BLaER1 (cell line): ENCODE measurements around the gene OMA1.
A peak's percentile ranks its signal among the peaks of the same experiment; 100 is the strongest.

Experiments used
- H3K27ac ChIP-seq: shearing (Covaris generic); formaldehyde crosslinking; 2 replicates; pipeline ENCODE4 v1.8.1; 2022
- H3K27me3 ChIP-seq: shearing (Covaris generic); formaldehyde crosslinking; 2 replicates; pipeline ENCODE4 v1.8.1; 2022
- H3K36me3 ChIP-seq: shearing (Covaris generic); formaldehyde crosslinking; 2 replicates; pipeline ENCODE4 v1.8.1; 2022
- H3K4me1 ChIP-seq: shearing (Covaris generic); formaldehyde crosslinking; 2 replicates; pipeline ENCODE4 v1.8.1; 2022
- H3K4me2 ChIP-seq: shearing (Covaris generic); formaldehyde crosslinking; 2 replicates; pipeline ENCODE4 v1.8.1; 2022
- H3K4me3 ChIP-seq: shearing (Covaris generic); formaldehyde crosslinking; 2 replicates; pipeline ENCODE4 v1.8.1; 2022
- H3K9ac ChIP-seq: shearing (Covaris generic); formaldehyde crosslinking; 2 replicates; pipeline ENCODE4 v1.8.1; 2022
- H3K9me3 ChIP-seq: shearing (Covaris generic); formaldehyde crosslinking; 2 replicates; pipeline ENCODE4 v1.8.1; 2022
- H4K20me1 ChIP-seq: shearing (Covaris generic); formaldehyde crosslinking; 2 replicates; pipeline ENCODE4 v1.8.1; 2022
- Cebpa-rat ChIP-seq: shearing (Covaris generic); IDR thresholded peaks from 2 replicates; pipeline ENCODE4 v1.8.1; 2022

The OMA1 gene

DNA sequence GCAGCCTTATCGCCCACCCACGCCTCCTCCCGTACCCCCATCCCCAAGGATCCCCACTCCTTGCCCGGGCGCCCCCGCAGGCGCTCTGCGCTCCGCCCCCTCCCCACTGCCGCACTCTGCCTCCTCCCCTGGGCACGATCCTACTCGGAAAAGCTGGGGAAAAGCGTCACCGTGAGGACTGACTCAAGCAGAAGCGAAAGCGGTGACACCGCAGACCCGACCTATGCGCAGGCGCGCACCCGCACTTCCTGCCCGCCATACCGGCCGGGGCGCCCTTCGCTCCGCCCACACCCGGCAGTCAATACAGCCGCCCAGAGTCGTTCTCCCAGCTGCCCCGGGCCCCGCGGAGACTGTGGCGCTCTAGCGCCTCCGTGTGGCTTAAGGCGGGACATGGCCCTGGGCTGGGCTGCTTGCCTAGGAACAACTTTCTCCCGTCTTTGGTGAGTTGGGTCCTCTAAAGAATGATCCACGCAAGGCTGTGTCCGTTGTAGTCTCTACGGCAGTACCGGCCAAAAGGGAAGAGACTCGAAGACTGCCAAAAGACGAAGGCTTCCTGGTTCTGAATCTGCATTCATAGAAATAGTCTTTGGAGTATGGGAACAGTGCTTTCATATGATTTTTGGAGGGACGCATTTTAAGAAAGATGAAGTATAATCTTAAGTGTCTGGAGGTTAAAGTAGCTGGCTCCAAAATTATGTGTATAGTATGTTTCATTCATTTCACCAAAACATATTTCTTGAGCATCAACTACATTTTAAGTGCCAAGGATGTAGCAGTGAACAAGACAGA is at the start of gene OMA1:
Gene OMA1, minus strand, starts transcription at position 207 of the 789 bp plus-strand sequence. CDS start 7,432 bp downstream, outside the sequence.
- Histone ChIP-seq H4K20me1 (no peaks in the 10 kb centered on the region), H3K27ac (peak within 1 kb of the TSS; percentile 80), H3K4me2 (peak within 1 kb of the TSS; percentile 84), H3K4me3 (peak within 1 kb of the TSS; percentile 78), H3K9ac (peak within 1 kb of the TSS; percentile 77), H3K36me3 (no peaks in the 10 kb centered on the region), H3K9me3 (no peaks in the 10 kb centered on the region), H3K4me1 (peaks cover 8% of the 10 kb centered on the region), H3K27me3 (no peaks in the 10 kb centered on the region)
- TF ChIP-seq Cebpa-rat, result no peak

DNA sequence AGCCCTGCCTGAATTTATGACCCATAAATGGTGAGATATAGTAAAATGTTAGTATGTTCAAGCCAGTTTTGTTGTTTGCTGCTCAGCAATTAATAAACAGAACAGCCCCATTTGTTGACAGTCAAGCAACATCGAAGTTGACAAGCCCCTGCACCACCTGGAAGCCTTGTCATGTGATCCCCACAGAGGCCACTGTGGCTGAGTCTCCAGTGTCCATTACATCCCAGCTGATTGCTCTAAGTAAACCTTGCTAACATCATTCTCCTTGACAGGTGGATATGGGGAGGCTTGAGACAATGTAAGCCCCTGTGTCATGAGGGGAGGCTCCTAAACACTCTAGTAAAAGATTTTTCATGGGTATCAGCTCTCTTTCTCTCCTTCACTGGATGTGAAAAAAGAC is 48.0 kb upstream of the OMA1 start:
- Histone ChIP-seq H3K9ac (no peak overlapping the region), H3K27ac (no peak overlapping the region)
- TF ChIP-seq Cebpa-rat, result no peak

DNA sequence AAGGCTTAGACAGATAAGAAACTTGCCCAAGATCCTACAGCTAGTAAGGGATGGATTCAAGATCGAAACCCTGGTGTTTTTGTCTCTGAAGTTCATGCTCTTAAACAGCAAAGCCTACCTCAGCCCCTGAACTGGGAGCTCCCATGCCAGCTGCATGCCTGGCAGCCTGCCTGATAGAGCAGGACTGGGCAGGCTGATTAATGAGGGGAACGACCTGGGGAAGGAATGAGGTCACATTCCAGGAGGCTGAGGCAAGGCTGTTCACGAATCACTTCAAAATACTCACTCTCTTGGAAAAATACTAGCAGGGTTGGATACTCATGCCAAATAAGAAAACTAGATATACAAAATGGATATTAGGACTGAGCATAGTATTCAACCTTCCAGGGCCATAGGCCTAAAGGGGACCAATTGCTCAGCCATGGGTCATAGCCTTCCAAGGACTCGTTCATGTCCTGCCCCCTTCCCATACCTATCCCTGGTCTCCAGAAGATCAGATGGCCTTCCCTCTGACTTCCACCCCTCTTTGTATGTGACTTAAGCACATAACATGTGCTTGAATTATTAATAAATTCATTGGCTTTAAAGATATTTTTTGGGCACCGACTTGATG is 46.1 kb upstream of the OMA1 start:
- no peak overlapping the region for H3K9ac ChIP-seq
- H4K20me1 ChIP-seq, result no peaks in the 10 kb centered on the region
- no peak for TF ChIP-seq Cebpa-rat
- H3K4me3 ChIP-seq, result no peak overlapping the region
- H3K4me2 ChIP-seq, result no peak overlapping the region
- no peaks in the 10 kb centered on the region for H3K9me3 ChIP-seq
- no peaks in the 10 kb centered on the region for H3K36me3 ChIP-seq
- H3K4me1 ChIP-seq, result no peaks in the 10 kb centered on the region
- no peaks in the 10 kb centered on the region for H3K27me3 ChIP-seq
- H3K27ac ChIP-seq, result no peak overlapping the region

More for the DNA sequence above, 48.0 kb upstream of the OMA1 start:
- Histone ChIP-seq H3K36me3 (no peaks in the 10 kb centered on the region), H3K4me2 (no peak overlapping the region), H3K9me3 (no peaks in the 10 kb centered on the region), H3K27me3 (no peaks in the 10 kb centered on the region), H3K4me1 (peaks cover 9% of the 10 kb centered on the region), H4K20me1 (no peaks in the 10 kb centered on the region), H3K4me3 (no peak overlapping the region)

DNA sequence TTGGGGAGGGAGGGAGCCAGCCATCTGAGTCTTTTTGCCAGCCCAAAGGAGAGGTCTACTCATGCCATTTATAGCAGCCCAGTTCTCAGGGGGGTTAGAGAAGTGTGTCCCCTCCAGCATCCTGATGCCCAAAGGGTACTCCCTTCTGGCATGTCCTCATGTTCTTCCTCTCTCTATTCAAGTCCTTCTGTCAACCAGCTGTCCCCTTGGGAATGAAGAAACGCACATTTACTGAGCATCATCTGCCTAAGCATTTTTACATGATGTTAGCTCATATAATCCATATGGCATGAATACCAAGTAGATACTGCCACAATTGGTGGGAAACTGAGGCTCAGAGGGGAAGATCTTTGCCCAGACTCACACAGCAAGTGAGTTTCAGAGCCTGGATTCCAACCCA is 45.3 kb upstream of the OMA1 start:
- Histone ChIP-seq H3K9me3 (no peaks in the 10 kb centered on the region), H3K4me2 (no peak overlapping the region), H3K9ac (no peak overlapping the region), H3K36me3 (no peaks in the 10 kb centered on the region), H4K20me1 (no peaks in the 10 kb centered on the region), H3K27me3 (no peaks in the 10 kb centered on the region), H3K4me1 (no peaks in the 10 kb centered on the region), H3K27ac (no peak overlapping the region), H3K4me3 (no peak overlapping the region)
- TF ChIP-seq Cebpa-rat, result no peak

DNA sequence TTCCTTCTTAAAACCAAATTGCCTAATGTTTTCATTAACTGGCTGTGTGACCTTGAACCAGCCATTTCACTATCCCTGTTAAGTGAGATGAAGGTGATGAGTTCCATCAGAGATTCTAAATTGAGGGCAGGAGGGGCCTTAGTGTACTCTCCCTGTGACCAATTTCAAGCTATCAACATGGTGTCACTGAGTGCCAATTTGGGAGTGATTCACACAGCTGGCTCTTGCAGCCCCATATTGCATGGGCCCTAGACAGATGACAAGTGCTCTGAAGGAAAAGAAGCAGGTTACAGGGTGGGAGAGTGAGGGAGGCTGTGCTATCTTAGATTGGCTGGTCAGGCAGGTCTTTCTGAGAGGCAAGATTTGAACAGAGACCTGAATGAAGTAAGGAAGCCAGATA is 43.5 kb upstream of the OMA1 start:
- no peak for TF ChIP-seq Cebpa-rat
- Histone ChIP-seq H3K4me2 (no peak overlapping the region), H3K4me3 (no peak overlapping the region)

DNA sequence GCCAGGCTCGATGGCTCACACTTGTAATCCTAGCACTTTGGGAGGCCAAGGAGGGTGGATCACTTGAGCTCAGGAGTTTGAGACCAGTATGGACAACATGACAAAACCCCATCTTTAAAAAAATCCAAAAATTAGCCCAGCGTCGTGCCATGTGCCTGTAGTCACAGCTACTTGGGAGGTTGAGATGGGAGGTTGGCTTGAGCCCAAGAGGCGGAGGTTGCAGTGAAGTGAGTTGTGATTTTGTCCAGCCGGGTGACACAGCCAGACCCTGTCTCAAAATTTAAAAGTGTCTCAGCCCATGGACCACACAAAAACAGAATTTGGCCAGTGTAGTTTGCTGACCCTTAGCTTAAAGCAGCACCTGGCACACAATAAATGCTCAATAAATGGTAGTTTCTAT is 41.9 kb upstream of the OMA1 start:
- Histone ChIP-seq H3K27ac (no peak overlapping the region), H3K27me3 (no peaks in the 10 kb centered on the region), H3K36me3 (no peaks in the 10 kb centered on the region), H3K4me1 (peaks cover 2% of the 10 kb centered on the region; the same call in 1 of the 2 replicates), H4K20me1 (no peaks in the 10 kb centered on the region), H3K9me3 (no peaks in the 10 kb centered on the region), H3K4me3 (no peak overlapping the region), H3K4me2 (no peak overlapping the region), H3K9ac (no peak overlapping the region)
- TF ChIP-seq Cebpa-rat, result no peak

More for the DNA sequence above, 43.5 kb upstream of the OMA1 start:
- Histone ChIP-seq H4K20me1 (no peaks in the 10 kb centered on the region), H3K27me3 (no peaks in the 10 kb centered on the region), H3K4me1 (no peaks in the 10 kb centered on the region), H3K36me3 (no peaks in the 10 kb centered on the region), H3K27ac (no peak overlapping the region), H3K9me3 (no peaks in the 10 kb centered on the region), H3K9ac (no peak overlapping the region)

DNA sequence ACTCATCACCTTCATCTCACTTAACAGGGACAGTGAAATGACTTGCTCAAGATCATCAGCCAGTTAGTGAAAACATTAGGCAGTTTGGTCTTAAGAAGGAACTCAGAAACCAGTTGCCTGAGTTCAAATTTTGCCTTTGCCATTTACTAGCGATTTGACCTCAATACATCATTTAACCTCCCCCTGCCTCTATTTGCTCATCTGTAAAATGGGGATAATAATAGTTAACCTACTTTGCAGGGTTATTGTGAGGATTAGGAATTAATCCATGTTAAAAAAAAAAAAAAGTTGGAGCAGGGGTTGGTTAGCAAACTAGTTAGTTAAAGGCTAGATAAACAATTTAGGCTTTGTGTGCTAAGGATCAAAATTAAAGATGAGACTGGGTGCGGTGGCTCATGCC is 41.1 kb upstream of the OMA1 start:
- Histone ChIP-seq H3K4me1 (peaks cover 5% of the 10 kb centered on the region; the same call in 1 of the 2 replicates), H4K20me1 (no peaks in the 10 kb centered on the region), H3K4me2 (no peak overlapping the region), H3K27me3 (no peaks in the 10 kb centered on the region), H3K4me3 (no peak overlapping the region), H3K27ac (no peak overlapping the region), H3K9ac (no peak overlapping the region), H3K9me3 (no peaks in the 10 kb centered on the region), H3K36me3 (no peaks in the 10 kb centered on the region)
- TF ChIP-seq Cebpa-rat, result no peak

DNA sequence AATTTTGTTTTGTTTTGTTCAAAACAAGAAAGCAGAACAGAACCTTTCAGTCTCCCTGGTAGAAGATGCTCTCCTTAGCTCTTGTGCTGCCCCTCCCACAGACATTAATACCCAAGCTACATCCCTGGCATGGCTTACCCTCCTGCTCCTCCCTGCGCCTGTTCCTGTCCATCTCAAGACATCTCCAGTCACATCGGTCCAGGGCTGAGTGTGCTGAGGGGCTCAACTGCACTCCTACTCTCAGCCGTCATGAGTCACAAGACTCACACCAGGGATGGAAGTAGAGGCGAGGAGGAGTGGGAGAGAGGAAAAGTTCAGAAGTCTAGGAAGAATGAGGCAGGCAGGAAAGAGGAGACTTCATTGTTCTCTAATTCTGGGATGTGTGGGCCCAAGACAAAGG is 39.7 kb upstream of the OMA1 start:
- H3K27me3 ChIP-seq, result no peaks in the 10 kb centered on the region
- H4K20me1 ChIP-seq, result no peaks in the 10 kb centered on the region
- no peak overlapping the region for H3K4me2 ChIP-seq
- no peaks in the 10 kb centered on the region for H3K36me3 ChIP-seq
- no peak overlapping the region for H3K4me3 ChIP-seq
- H3K27ac ChIP-seq, result no peak overlapping the region
- H3K4me1 ChIP-seq, result peaks cover 5% of the 10 kb centered on the region; the same call in 1 of the 2 replicates
- no peak for TF ChIP-seq Cebpa-rat
- no peaks in the 10 kb centered on the region for H3K9me3 ChIP-seq
- H3K9ac ChIP-seq, result no peak overlapping the region

DNA sequence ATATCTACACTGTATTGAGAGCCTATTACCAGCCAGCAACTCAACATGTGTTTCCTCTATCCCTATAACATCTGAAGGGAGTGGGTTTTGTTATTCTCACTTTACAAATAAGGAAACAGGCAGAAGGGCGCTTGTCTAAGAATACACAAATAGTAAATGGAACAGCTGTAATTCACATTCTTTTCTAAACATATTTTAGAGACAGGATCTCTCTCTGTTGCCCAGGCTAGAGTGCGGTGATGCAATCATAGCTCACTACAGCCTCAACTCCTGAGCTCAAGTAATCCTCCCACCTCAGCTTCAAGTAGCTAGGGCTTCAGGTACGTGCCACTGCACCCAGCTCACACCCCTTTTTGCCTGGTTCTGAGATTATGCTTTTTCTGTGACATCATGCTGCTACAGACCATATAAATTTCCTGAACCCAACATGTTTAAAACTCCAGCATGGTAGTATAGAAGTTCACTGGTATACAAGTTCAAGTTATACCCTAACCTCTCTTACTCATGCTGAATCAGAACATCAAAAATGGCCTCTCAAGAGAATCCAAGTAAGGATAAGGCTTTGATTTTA is 39.1 kb upstream of the OMA1 start:
- H3K4me1 ChIP-seq, result peaks cover 5% of the 10 kb centered on the region; the same call in 1 of the 2 replicates
- H3K4me2 ChIP-seq, result no peak overlapping the region
- no peak overlapping the region for H3K27ac ChIP-seq
- H3K4me3 ChIP-seq, result no peak overlapping the region
- no peak for TF ChIP-seq Cebpa-rat
- no peaks in the 10 kb centered on the region for H3K9me3 ChIP-seq
- no peak overlapping the region for H3K9ac ChIP-seq
- H3K27me3 ChIP-seq, result no peaks in the 10 kb centered on the region
- no peaks in the 10 kb centered on the region for H4K20me1 ChIP-seq
- no peaks in the 10 kb centered on the region for H3K36me3 ChIP-seq

DNA sequence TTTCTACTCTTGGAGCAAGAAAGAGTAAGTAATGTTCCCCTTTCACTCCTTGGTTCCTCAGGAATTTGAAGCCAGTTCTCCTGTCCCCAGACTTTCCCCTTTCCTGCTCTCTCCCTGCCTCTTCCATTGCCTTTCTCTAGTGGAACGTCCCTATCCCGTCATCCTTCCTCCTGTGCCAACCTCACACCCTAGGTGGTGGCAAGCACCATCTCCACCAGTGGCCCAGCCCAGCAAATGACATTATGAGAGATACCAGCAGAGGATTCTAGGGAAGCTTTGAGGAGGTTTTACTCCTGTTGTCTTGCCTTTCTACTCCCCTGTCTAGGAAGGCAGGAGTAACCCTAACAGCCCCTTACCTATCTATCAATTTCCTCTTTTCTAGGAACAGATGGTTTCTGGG is 38.6 kb upstream of the OMA1 start:
- Histone ChIP-seq H3K27me3 (no peaks in the 10 kb centered on the region), H3K4me3 (no peak overlapping the region), H3K4me2 (no peak overlapping the region), H3K4me1 (peaks cover 5% of the 10 kb centered on the region; the same call in 1 of the 2 replicates), H3K9me3 (no peaks in the 10 kb centered on the region), H3K27ac (no peak overlapping the region), H3K36me3 (no peaks in the 10 kb centered on the region), H3K9ac (no peak overlapping the region), H4K20me1 (no peaks in the 10 kb centered on the region)
- no peak for TF ChIP-seq Cebpa-rat
